Measurements from ENCODE around the gene SMC4.

DNA sequence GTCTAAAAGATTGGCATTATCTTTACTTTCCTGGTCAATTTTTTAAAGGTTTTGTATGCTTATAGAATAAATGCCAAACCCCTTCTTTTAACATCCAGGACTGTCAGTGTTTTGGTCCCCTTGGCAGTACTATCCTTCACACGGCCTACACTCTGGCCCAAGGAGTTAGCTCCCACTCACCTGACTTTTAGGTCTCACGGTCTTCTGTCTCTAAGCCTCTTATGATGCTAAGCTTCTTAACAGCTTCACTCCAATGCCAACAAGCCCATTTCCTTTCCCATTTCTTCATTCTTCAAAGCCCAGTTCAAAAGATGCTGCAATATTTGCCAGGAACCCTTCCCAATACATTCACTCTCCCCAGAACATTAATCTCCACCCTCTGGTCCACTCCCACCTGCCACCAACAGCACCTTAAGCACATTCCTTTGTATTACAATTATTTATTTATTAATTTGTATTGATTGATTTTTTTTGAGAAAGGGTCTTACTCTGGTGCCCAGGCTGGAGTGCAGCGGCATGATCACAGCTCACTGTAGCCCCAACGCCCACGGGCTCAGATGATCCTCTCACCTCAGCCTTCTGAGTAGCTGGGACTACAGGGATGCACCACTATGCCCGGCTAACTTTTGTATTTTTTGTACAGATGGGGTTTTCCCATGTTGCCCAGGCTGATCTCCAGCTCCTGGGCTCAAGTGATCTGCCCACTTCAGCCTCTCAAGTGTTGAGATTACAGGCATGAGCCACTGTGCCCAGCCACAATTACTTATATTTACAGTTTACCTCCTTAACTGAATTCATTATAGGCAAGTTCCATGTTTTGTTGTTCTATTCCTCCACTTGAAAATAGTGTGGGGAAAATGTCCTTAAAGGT is 28.2 kb upstream of the SMC4 start:
- TF ChIP-seq, protein P1, sequence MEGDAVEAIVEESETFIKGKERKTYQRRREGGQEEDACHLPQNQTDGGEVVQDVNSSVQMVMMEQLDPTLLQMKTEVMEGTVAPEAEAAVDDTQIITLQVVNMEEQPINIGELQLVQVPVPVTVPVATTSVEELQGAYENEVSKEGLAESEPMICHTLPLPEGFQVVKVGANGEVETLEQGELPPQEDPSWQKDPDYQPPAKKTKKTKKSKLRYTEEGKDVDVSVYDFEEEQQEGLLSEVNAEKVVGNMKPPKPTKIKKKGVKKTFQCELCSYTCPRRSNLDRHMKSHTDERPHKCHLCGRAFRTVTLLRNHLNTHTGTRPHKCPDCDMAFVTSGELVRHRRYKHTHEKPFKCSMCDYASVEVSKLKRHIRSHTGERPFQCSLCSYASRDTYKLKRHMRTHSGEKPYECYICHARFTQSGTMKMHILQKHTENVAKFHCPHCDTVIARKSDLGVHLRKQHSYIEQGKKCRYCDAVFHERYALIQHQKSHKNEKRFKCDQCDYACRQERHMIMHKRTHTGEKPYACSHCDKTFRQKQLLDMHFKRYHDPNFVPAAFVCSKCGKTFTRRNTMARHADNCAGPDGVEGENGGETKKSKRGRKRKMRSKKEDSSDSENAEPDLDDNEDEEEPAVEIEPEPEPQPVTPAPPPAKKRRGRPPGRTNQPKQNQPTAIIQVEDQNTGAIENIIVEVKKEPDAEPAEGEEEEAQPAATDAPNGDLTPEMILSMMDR (IDR thresholded peaks at IDR 0.05), result no peak
- TF ChIP-seq POLR2A (IDR thresholded peaks at IDR 0.05), result no peak

All from ovary (tissue), 3 donors.